ENCODE results near the gene ST8SIA4. TPM values are rescaled to one million over a fixed set of nuclear protein-coding genes. Genes with fewer than 3 reads are reported as not detected.
A peak's percentile ranks its signal among the peaks of the same experiment; 100 is the strongest.

Gene ST8SIA4
- total and polyA plus RNA-seq, 10 of the 15 experiments (the other 5 are each of a cell fraction or from before 2014, with no cell fraction given): 4.4 to 30.9 (median 19.5) TPM

DNA sequence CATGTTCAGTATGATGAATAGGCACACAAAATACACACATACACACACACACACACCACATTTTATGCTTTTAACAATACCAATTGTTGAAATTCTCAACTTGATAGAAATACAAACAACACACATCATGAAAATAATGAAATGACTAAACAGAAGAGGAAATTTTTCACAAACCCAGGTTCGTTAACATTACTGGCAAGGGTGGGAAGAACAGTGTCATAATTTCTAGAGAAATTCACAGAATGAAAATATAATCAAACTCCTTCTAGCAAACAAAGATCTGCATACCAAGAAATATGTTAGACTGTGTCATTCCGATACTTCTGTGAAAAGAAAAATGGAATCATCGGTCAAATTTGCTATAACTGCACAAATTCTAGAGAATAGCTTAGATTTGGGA, 41.9 kb downstream of the ST8SIA4 start (continued):
- TF ChIP-seq EP300 (IDR thresholded peaks at IDR 0.05; ENCODE audit: borderline replicate concordance in 1 of 2, control insufficient read depth in 1 of 2, low read depth in 2 of 2, low read length in 2 of 2) (0 out of 4 replicates have a peak, but pooled peaks of 1 of the 2 experiments have one; percentile 29), DPF2 (IDR thresholded peaks at IDR 0.05) (no peak), NRF1 (conservative IDR thresholded peaks at IDR 0.05; ENCODE audit: low read depth, low read length) (no peak), NFIC (IDR thresholded peaks at IDR 0.05; ENCODE audit: low read depth, low read length) (peak; percentile 69; the same call in 1 of the 2 replicates), YBX1 (IDR thresholded peaks at IDR 0.05) (no peak), CREB1 (IDR thresholded peaks at IDR 0.05; ENCODE audit: low read depth) (no peak), SMAD5 (IDR thresholded peaks at IDR 0.05; ENCODE audit: low read depth) (0 out of 2 replicates have a peak, but pooled peaks have one; percentile 28), EZH2 (IDR thresholded peaks at IDR 0.05; ENCODE audit: borderline replicate concordance, control insufficient read depth, low read depth, low read length) (no peak), GABPA (IDR thresholded peaks at IDR 0.05; ENCODE audit: low read depth) (0 out of 2 replicates have a peak, but pooled peaks have one; percentile 12), JUNB (IDR thresholded peaks at IDR 0.05) (peak; percentile 75), SMC3 (IDR thresholded peaks at IDR 0.05; ENCODE audit: borderline replicate concordance, low read length) (no peak), IKZF1 (conservative IDR thresholded peaks at IDR 0.05) (no peak)
- TF ChIP-seq, protein P1, sequence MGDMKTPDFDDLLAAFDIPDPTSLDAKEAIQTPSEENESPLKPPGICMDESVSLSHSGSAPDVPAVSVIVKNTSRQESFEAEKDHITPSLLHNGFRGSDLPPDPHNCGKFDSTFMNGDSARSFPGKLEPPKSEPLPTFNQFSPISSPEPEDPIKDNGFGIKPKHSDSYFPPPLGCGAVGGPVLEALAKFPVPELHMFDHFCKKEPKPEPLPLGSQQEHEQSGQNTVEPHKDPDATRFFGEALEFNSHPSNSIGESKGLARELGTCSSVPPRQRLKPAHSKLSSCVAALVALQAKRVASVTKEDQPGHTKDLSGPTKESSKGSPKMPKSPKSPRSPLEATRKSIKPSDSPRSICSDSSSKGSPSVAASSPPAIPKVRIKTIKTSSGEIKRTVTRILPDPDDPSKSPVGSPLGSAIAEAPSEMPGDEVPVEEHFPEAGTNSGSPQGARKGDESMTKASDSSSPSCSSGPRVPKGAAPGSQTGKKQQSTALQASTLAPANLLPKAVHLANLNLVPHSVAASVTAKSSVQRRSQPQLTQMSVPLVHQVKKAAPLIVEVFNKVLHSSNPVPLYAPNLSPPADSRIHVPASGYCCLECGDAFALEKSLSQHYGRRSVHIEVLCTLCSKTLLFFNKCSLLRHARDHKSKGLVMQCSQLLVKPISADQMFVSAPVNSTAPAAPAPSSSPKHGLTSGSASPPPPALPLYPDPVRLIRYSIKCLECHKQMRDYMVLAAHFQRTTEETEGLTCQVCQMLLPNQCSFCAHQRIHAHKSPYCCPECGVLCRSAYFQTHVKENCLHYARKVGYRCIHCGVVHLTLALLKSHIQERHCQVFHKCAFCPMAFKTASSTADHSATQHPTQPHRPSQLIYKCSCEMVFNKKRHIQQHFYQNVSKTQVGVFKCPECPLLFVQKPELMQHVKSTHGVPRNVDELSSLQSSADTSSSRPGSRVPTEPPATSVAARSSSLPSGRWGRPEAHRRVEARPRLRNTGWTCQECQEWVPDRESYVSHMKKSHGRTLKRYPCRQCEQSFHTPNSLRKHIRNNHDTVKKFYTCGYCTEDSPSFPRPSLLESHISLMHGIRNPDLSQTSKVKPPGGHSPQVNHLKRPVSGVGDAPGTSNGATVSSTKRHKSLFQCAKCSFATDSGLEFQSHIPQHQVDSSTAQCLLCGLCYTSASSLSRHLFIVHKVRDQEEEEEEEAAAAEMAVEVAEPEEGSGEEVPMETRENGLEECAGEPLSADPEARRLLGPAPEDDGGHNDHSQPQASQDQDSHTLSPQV (IDR thresholded peaks at IDR 0.05): no peak
- TF ChIP-seq, protein P2, sequence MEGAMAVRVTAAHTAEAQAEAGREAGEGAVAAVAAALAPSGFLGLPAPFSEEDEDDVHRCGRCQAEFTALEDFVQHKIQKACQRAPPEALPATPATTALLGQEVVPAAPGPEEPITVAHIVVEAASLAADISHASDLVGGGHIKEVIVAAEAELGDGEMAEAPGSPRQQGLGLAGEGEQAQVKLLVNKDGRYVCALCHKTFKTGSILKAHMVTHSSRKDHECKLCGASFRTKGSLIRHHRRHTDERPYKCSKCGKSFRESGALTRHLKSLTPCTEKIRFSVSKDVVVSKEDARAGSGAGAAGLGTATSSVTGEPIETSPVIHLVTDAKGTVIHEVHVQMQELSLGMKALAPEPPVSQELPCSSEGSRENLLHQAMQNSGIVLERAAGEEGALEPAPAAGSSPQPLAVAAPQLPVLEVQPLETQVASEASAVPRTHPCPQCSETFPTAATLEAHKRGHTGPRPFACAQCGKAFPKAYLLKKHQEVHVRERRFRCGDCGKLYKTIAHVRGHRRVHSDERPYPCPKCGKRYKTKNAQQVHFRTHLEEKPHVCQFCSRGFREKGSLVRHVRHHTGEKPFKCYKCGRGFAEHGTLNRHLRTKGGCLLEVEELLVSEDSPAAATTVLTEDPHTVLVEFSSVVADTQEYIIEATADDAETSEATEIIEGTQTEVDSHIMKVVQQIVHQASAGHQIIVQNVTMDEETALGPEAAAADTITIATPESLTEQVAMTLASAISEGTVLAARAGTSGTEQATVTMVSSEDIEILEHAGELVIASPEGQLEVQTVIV (IDR thresholded peaks at IDR 0.05; ENCODE audit: borderline replicate concordance, partially characterized antibody): no peak
- TF ChIP-seq, protein P3, sequence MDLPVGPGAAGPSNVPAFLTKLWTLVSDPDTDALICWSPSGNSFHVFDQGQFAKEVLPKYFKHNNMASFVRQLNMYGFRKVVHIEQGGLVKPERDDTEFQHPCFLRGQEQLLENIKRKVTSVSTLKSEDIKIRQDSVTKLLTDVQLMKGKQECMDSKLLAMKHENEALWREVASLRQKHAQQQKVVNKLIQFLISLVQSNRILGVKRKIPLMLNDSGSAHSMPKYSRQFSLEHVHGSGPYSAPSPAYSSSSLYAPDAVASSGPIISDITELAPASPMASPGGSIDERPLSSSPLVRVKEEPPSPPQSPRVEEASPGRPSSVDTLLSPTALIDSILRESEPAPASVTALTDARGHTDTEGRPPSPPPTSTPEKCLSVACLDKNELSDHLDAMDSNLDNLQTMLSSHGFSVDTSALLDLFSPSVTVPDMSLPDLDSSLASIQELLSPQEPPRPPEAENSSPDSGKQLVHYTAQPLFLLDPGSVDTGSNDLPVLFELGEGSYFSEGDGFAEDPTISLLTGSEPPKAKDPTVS (IDR thresholded peaks at IDR 0.05; ENCODE audit: low read depth, low read length): no peak
- TF ChIP-seq, protein P4, sequence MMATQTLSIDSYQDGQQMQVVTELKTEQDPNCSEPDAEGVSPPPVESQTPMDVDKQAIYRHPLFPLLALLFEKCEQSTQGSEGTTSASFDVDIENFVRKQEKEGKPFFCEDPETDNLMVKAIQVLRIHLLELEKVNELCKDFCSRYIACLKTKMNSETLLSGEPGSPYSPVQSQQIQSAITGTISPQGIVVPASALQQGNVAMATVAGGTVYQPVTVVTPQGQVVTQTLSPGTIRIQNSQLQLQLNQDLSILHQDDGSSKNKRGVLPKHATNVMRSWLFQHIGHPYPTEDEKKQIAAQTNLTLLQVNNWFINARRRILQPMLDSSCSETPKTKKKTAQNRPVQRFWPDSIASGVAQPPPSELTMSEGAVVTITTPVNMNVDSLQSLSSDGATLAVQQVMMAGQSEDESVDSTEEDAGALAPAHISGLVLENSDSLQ (IDR thresholded peaks at IDR 0.05): no peak

All from GM12878 (cell line).